OCI-LY3 (cell line): ENCODE results near the gene RPH3AL.

ENCODE experiments used
- CTCF ChIP-seq: fragments of 200-600, 300-600 bp; sonication (generic); IDR thresholded peaks from 2 replicates; pipeline ENCODE4 v1.5.1; 2014; ENCODE audit warnings: antibody characterized with exemption, low read length, low read depth
- EZH2phosphoT487 ChIP-seq: fragments of 200-600 bp; shearing (Covaris generic); IDR thresholded peaks from 2 replicates; pipeline ENCODE4 v1.6.1; 2018; ENCODE audit warnings: antibody characterized with exemption, mixed run types, low read depth

DNA sequence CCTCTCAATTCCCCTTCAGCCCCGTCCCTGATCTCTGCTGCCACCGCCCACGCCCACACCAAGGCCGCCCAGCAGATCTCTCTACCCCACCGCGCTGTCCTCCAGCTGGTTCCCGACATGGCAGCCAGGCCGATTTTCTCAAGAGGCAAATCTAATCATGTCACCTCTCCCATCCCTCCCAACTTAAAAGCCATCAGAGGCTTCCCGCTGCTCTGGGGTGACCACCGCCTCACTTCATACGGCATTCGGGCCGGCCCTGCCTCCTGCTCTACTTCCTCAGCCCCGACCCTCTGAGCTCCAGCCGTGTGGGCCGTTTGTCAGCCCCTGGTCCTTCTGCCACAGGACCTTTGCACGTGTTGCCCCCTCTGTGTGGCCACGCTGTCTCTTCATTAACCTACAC lies 63.2 kb downstream of the RPH3AL start:
- TF ChIP-seq CTCF (no peak), EZH2phosphoT487 (no peak)
